RWPE2 (cell line): ENCODE data around the gene ARFGEF2.

Experiments
- ATAC-seq: fragments of 200-7000 bp; cut with Tn5 transposase; 3 replicates; pipeline ENCODE4 v1.9.1; 2021; ENCODE audit warnings: low read depth
- DNase-seq: peaks from one replicate; pipeline ENCODE4 v3.0.0-alpha.2; 2020; ENCODE audit warnings: low spot score
- H3K27ac ChIP-seq: fragments of 450-650 bp; 2 replicates; pipeline ENCODE4 v1.5.1; 2017; ENCODE audit warnings: mild to moderate bottlenecking; ENCODE audit not compliant: poor library complexity, severe bottlenecking
- H3K27me3 ChIP-seq: fragments of 250-450 bp; sonication (Bioruptor Pico); 2 replicates; pipeline ENCODE4 v1.5.1; 2021; ENCODE audit warnings: mild to moderate bottlenecking, moderate library complexity; ENCODE audit not compliant: insufficient read depth, poor library complexity, severe bottlenecking
- H3K36me3 ChIP-seq: fragments of 250-450 bp; sonication (Bioruptor Pico); 2 replicates; pipeline ENCODE4 v1.5.1; 2020; ENCODE audit warnings: low read depth, mild to moderate bottlenecking, moderate library complexity
- H3K4me1 ChIP-seq: fragments of 250-450 bp; sonication (Bioruptor Pico); 2 replicates; pipeline ENCODE4 v1.5.1; 2021; ENCODE audit warnings: mild to moderate bottlenecking, moderate library complexity; ENCODE audit not compliant: insufficient read depth, poor library complexity, severe bottlenecking
- H3K4me3 ChIP-seq: fragments of 250-450 bp; sonication (Bioruptor Pico); 2 replicates; pipeline ENCODE4 v1.5.1; 2021; ENCODE audit warnings: mild to moderate bottlenecking, moderate library complexity; ENCODE audit not compliant: severe bottlenecking
- H3K9me3 ChIP-seq: fragments of 250-450 bp; sonication (Bioruptor Pico); 2 replicates; pipeline ENCODE4 v1.5.1; 2021; ENCODE audit warnings: mild to moderate bottlenecking, moderate library complexity; ENCODE audit not compliant: severe bottlenecking
- CTCF ChIP-seq: fragments of 450-650 bp; IDR thresholded peaks from one replicate; pipeline ENCODE4 v1.5.1; 2017; ENCODE audit warnings: mild to moderate bottlenecking, moderate library complexity; ENCODE audit not compliant: poor library complexity, severe bottlenecking

Gene ARFGEF2

GRCh38 chr20:48986899-48987298 is 65.4 kb downstream of the ARFGEF2 start:
- peak; percentile 77 for TF ChIP-seq CTCF
- DNase-seq (no peak), ATAC-seq (no peak)
- peaks cover 13% of the 10 kb centered on the region for H3K4me1 ChIP-seq
- H3K4me3 ChIP-seq, result no peak overlapping the region
- H3K27me3 ChIP-seq, result no peaks in the 10 kb centered on the region
- H3K36me3 ChIP-seq, result peaks cover 91% of the 10 kb centered on the region
- H3K27ac ChIP-seq, result no peak overlapping the region
- H3K9me3 ChIP-seq, result peaks cover 6% of the 10 kb centered on the region

DNA sequence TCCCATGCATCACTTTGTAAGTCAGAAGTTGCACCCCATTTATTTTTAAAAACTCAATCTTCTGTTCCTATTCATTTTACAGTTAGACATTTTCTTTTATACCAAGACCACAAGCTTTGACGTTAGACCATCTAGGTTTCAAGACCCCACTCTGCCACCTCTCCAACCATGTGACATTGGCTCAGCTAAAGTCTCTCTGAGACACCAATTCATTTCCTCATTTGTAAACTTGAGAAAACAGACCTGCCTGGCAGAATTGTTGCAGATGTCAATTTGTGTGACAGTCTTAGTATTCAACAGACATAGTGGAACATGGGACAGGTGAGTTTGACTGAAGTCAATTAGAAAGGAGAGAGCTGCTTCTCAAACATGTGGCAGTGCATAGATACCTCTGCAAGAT is 69.0 kb downstream of the ARFGEF2 start:
- no peaks in the 10 kb centered on the region for H3K9me3 ChIP-seq
- TF ChIP-seq CTCF, result no peak
- H3K27me3 ChIP-seq, result no peaks in the 10 kb centered on the region
- peaks cover 100% of the 10 kb centered on the region for H3K36me3 ChIP-seq
- DNase-seq (no peak), ATAC-seq (no peak)
- H3K4me3 ChIP-seq, result no peak overlapping the region
- no peak overlapping the region for H3K27ac ChIP-seq
- no peaks in the 10 kb centered on the region for H3K4me1 ChIP-seq

DNA sequence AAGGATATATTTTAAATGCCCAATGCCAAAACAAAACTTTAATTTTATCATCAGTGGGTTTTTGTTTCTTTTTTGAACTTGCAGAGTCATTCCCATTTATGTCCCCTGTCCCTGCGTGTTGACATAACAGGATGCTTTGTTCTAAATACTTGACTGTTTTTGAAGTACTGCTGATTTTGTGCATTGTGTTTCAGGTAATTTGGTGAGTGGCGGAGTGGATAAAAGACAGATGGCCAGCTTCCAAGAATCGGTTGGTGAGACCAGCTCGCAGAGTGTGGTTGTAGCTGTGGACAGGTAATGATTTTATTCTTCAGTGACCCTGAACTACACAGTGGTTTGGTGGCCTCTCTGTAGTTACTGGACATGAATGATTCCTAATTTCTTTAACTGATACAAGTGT is 74.1 kb downstream of the ARFGEF2 start:
- H3K27ac ChIP-seq, result no peak overlapping the region
- peaks cover 95% of the 10 kb centered on the region for H3K36me3 ChIP-seq
- peaks cover 3% of the 10 kb centered on the region for H3K4me1 ChIP-seq
- DNase-seq (no peak), ATAC-seq (no peak)
- H3K27me3 ChIP-seq, result no peaks in the 10 kb centered on the region
- no peaks in the 10 kb centered on the region for H3K9me3 ChIP-seq
- no peak for TF ChIP-seq CTCF
- H3K4me3 ChIP-seq, result no peak overlapping the region

GRCh38 chr20:48999890-49000870 is 78.7 kb downstream of the ARFGEF2 start:
- Histone ChIP-seq H3K27ac (no peak overlapping the region), H3K4me3 (no peak overlapping the region), H3K4me1 (peaks cover 3% of the 10 kb centered on the region), H3K27me3 (no peaks in the 10 kb centered on the region), H3K9me3 (no peaks in the 10 kb centered on the region), H3K36me3 (peaks cover 89% of the 10 kb centered on the region)
- no peak for DNase-seq
- TF ChIP-seq CTCF, result no peak
- ATAC-seq, result peak; percentile 55

DNA sequence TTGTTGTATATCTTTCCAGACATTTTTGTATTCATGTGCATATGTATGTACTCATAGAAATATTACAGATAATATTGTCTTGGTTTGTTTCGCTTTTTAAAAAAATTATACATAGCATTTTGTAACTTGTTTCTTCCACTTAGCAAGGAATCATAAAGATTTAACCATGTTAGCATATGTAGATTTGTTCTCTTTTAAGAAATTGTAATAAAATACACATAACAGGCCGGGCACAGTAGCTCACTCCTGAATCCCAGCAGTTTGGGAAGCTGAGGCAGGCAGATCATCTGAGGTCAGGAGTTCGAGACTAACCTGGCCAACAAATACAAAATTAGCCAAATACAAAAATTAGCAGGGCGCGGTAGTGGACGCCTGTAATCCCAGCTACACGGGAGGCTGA is 80.2 kb downstream of the ARFGEF2 start:
- Histone ChIP-seq H3K4me3 (no peak overlapping the region), H3K27ac (no peak overlapping the region), H3K4me1 (peaks cover 3% of the 10 kb centered on the region), H3K9me3 (no peaks in the 10 kb centered on the region), H3K36me3 (peaks cover 93% of the 10 kb centered on the region), H3K27me3 (no peaks in the 10 kb centered on the region)
- DNase-seq (no peak), ATAC-seq (no peak)
- no peak for TF ChIP-seq CTCF
